Midbrain (tissue), 1 donor: ENCODE data around the gene SP100.
"Not testable (repeated sequence)": the region's sequence is repeated elsewhere in the genome, so short reads cannot be mapped to it uniquely, and the experiment has no call there.

Source experiments
- DNase-seq: peaks from one replicate; lab custom pipeline; 2025; lab: John Stamatoyannopoulos, UW

SP100 gene

GRCh38 chr2:230419181-230419580 lies 3.2 kb downstream of the SP100 start:
- no peak for DNase-seq

GRCh38 chr2:230422149-230422548 lies 6.1 kb downstream of the SP100 start:
- no peak for DNase-seq

GRCh38 chr2:230423851-230424458 lies 8.0 kb downstream of the SP100 start:
- DNase-seq, result no peak

GRCh38 chr2:230425377-230425776 lies 9.4 kb downstream of the SP100 start:
- no peak for DNase-seq

GRCh38 chr2:230429513-230429912 lies 13.5 kb downstream of the SP100 start:
- no peak for DNase-seq

GRCh38 chr2:230430957-230431910 lies 15.2 kb downstream of the SP100 start:
- DNase-seq, result no peak

- no peak for DNase-seq
These were observed 18.8 kb downstream of the SP100 start for GRCh38 chr2:230434677-230435324.

- no peak for DNase-seq
These were observed 19.4 kb downstream of the SP100 start for GRCh38 chr2:230435431-230435830.

GRCh38 chr2:230439121-230439520 lies 23.1 kb downstream of the SP100 start:
- not testable (repeated sequence) for DNase-seq

GRCh38 chr2:230439590-230439989 lies 23.6 kb downstream of the SP100 start:
- DNase-seq, result no peak

GRCh38 chr2:230441227-230441897 lies 25.4 kb downstream of the SP100 start:
- DNase-seq, result no peak

- no peak for DNase-seq
These were observed 27.5 kb downstream of the SP100 start for GRCh38 chr2:230443541-230443940.

GRCh38 chr2:230444832-230445231 lies 28.8 kb downstream of the SP100 start:
- no peak for DNase-seq

- no peak for DNase-seq
These were observed 31.0 kb downstream of the SP100 start for GRCh38 chr2:230447036-230447435.

GRCh38 chr2:230447455-230448451 lies 31.8 kb downstream of the SP100 start:
- no peak for DNase-seq

GRCh38 chr2:230449901-230450467 lies 34.0 kb downstream of the SP100 start:
- DNase-seq, result no peak

- no peak for DNase-seq
These were observed 37.0 kb downstream of the SP100 start for GRCh38 chr2:230453006-230453405.

- no peak for DNase-seq
These were observed 39.1 kb downstream of the SP100 start for GRCh38 chr2:230455005-230455684.

GRCh38 chr2:230457073-230457768 lies 41.2 kb downstream of the SP100 start:
- DNase-seq, result peak; percentile 19
